Measurements from ENCODE around the gene FREM2.

FREM2 gene

GRCh38 chr13:38662362-38662761, 24.5 kb upstream of the FREM2 start:
- Histone ChIP-seq H3K4me1 (peaks cover 0 to 13% (median 0%) of the 10 kb centered on the region in 4 donors), H3K36me3 (no peaks in the 10 kb centered on the region), H3K27ac (no peak overlapping the region), H3K9me3 (no peaks in the 10 kb centered on the region), H3K27me3 (no peaks in the 10 kb centered on the region), H3K4me3 (no peak overlapping the region)
- intact Hi-C loops (cut with DNase I; ENCODE audit: low total_unique reads), result no loop called here
- no peak for TF ChIP-seq CTCF (IDR thresholded peaks at IDR 0.05)
- DNase-seq, result no peak

- Histone ChIP-seq H3K36me3 (no peaks in the 10 kb centered on the region), H3K4me3 (no peak overlapping the region), H3K27ac (no peak overlapping the region), H3K4me1 (peaks cover 0 to 8% (median 0%) of the 10 kb centered on the region in 4 donors), H3K27me3 (peaks cover 0 to 3% of the 10 kb centered on the region in 2 donors), H3K9me3 (no peaks in the 10 kb centered on the region)
- DNase-seq, result no peak
- TF ChIP-seq CTCF (IDR thresholded peaks at IDR 0.05), result no peak
- intact Hi-C loops (cut with DNase I; ENCODE audit: low total_unique reads), result no loop called here
Observed at GRCh38 chr13:38664906-38665305, 22.0 kb upstream of the FREM2 start.

GRCh38 chr13:38667526-38668109, 19.3 kb upstream of the FREM2 start:
- H3K27ac ChIP-seq, result no peak overlapping the region
- H3K4me1 ChIP-seq, result no peaks in the 10 kb centered on the region
- H3K4me3 ChIP-seq, result no peak overlapping the region
- H3K27me3 ChIP-seq, result peaks cover 0 to 3% of the 10 kb centered on the region in 2 donors
- H3K36me3 ChIP-seq, result no peaks in the 10 kb centered on the region
- intact Hi-C loops (cut with DNase I; ENCODE audit: low total_unique reads), result no loop called here
- no peak for DNase-seq
- no peaks in the 10 kb centered on the region for H3K9me3 ChIP-seq
- no peak for TF ChIP-seq CTCF (IDR thresholded peaks at IDR 0.05)

GRCh38 chr13:38669234-38669964, 17.5 kb upstream of the FREM2 start:
- DNase-seq, result no peak
- H3K27ac ChIP-seq, result no peak overlapping the region
- peaks cover 0 to 3% of the 10 kb centered on the region in 2 donors for H3K27me3 ChIP-seq
- no peak overlapping the region for H3K4me3 ChIP-seq
- TF ChIP-seq CTCF (IDR thresholded peaks at IDR 0.05), result no peak
- H3K4me1 ChIP-seq, result no peaks in the 10 kb centered on the region
- intact Hi-C loops (cut with DNase I; ENCODE audit: low total_unique reads), result no loop called here
- no peaks in the 10 kb centered on the region for H3K36me3 ChIP-seq
- H3K9me3 ChIP-seq, result no peaks in the 10 kb centered on the region

- no peak for TF ChIP-seq CTCF (IDR thresholded peaks at IDR 0.05)
- H3K27me3 ChIP-seq, result peaks cover 0 to 3% of the 10 kb centered on the region in 2 donors
- intact Hi-C loops (cut with DNase I; ENCODE audit: low total_unique reads), result no loop called here
- DNase-seq, result no peak
- no peak overlapping the region for H3K27ac ChIP-seq
- no peaks in the 10 kb centered on the region for H3K4me1 ChIP-seq
- no peaks in the 10 kb centered on the region for H3K9me3 ChIP-seq
- H3K36me3 ChIP-seq, result no peaks in the 10 kb centered on the region
- no peak overlapping the region for H3K4me3 ChIP-seq
Observed at GRCh38 chr13:38670627-38671026, 16.2 kb upstream of the FREM2 start.

Measured in tibial artery (tissue), 4 donors.